GM18519 (cell line): ENCODE measurements around the gene SLIT3.

Experiments used
- ATAC-seq: cut with Tn5 transposase; IDR thresholded peaks from one replicate; pipeline ENCODE4 v1.9.1; 2021; ENCODE audit warnings: mild to moderate bottlenecking, moderate library complexity; ENCODE audit not compliant: unreplicated experiment, low FRiP score

The SLIT3 gene

GRCh38 chr5:168882283-168882682, 418.7 kb downstream of the SLIT3 start:
- ATAC-seq, result no peak

GRCh38 chr5:168881427-168882149, 419.4 kb downstream of the SLIT3 start:
- no peak for ATAC-seq

- ATAC-seq, result peak; percentile 91
These were observed 421.0 kb downstream of the SLIT3 start for GRCh38 chr5:168879929-168880328.

- ATAC-seq, result no peak
These were observed 421.6 kb downstream of the SLIT3 start for GRCh38 chr5:168879331-168879730.

- no peak for ATAC-seq
These were observed 422.7 kb downstream of the SLIT3 start for GRCh38 chr5:168878135-168878745.

GRCh38 chr5:168877132-168877892, 423.6 kb downstream of the SLIT3 start:
- ATAC-seq, result no peak

- no peak for ATAC-seq
These were observed 424.5 kb downstream of the SLIT3 start for GRCh38 chr5:168876419-168876818.

- no peak for ATAC-seq
These were observed 425.1 kb downstream of the SLIT3 start for GRCh38 chr5:168875832-168876231.

GRCh38 chr5:168874713-168875380, 426.1 kb downstream of the SLIT3 start:
- no peak for ATAC-seq

- no peak for ATAC-seq
These were observed 428.7 kb downstream of the SLIT3 start for GRCh38 chr5:168872246-168872645.

- no peak for ATAC-seq
These were observed 430.0 kb downstream of the SLIT3 start for GRCh38 chr5:168870910-168871309.

GRCh38 chr5:168869615-168870227, 431.2 kb downstream of the SLIT3 start:
- no peak for ATAC-seq

- ATAC-seq, result no peak
These were observed 433.7 kb downstream of the SLIT3 start for GRCh38 chr5:168867241-168867640.

- ATAC-seq, result no peak
These were observed 435.0 kb downstream of the SLIT3 start for GRCh38 chr5:168865968-168866367.

- ATAC-seq, result no peak
These were observed 437.9 kb downstream of the SLIT3 start for GRCh38 chr5:168863021-168863420.

- no peak for ATAC-seq
These were observed 440.4 kb downstream of the SLIT3 start for GRCh38 chr5:168860503-168860902.

- no peak for ATAC-seq
These were observed 440.9 kb downstream of the SLIT3 start for GRCh38 chr5:168860081-168860480.

- no peak for ATAC-seq
These were observed 441.5 kb downstream of the SLIT3 start for GRCh38 chr5:168859471-168859870.

- ATAC-seq, result no peak
These were observed 441.9 kb downstream of the SLIT3 start for GRCh38 chr5:168858994-168859393.

GRCh38 chr5:168858371-168858770, 442.6 kb downstream of the SLIT3 start:
- ATAC-seq, result no peak

- no peak for ATAC-seq
These were observed 447.0 kb downstream of the SLIT3 start for GRCh38 chr5:168853972-168854371.
